ENCODE results near the gene LYRM1.

- TF ChIP-seq EP300 (IDR thresholded peaks at IDR 0.05) (no peak), CTCF (IDR thresholded peaks at IDR 0.05) (no peak)
Observed at GRCh38 chr16:20933589-20933988, 33.0 kb downstream of the LYRM1 start.
